H1 (cell line): Measurements from ENCODE around the gene PLPPR2. TPM values are rescaled to one million over a fixed set of nuclear protein-coding genes. Genes with fewer than 3 reads are reported as not detected.

ENCODE experiments used
- CTCF ChIA-PET: fragments of 300-600 bp; sonication (Branson Sonifier 250); formaldehyde crosslinking; loops from one replicate; lab custom pipeline; 2021; ENCODE audit not compliant: partially characterized antibody; lab: Charles Lee
- POLR2A ChIA-PET: fragments of 300-600 bp; sonication (Branson Sonifier 250); formaldehyde crosslinking; loops from one replicate; lab custom pipeline; 2021; ENCODE audit warnings: inconsistent platforms; ENCODE audit not compliant: partially characterized antibody; lab: Charles Lee
- DNase-seq, 2 experiments: peaks; one replicate each; pipeline versions ENCODE4 v3.0.0 to v3.0.0-alpha.2; 2010 to 2022; ENCODE audit warnings: low spot score in 2 of 2, low read depth in 1 of 2, mixed read lengths in 1 of 2
- FAIRE-seq: peaks from 2 replicates; lab custom pipeline; 2011; peaks lifted over from hg19 to GRCh38; lab: Jason Lieb, UNC
- H2AFZ ChIP-seq: 2 replicates; pipeline ENCODE4 v1.8.1; 2012; ENCODE audit warnings: low read length, inconsistent platforms
- H2AK5ac ChIP-seq: 2 replicates; pipeline ENCODE4 v1.6.1; 2013; ENCODE audit warnings: low read depth, low read length
- H2BK120ac ChIP-seq: replicated peaks from 2 replicates; pipeline ENCODE3; 2013; ENCODE audit warnings: low read depth, low read length, inconsistent platforms
- H2BK12ac ChIP-seq: 2 replicates; pipeline ENCODE4 v1.6.1; 2013; ENCODE audit warnings: low read depth, low read length
- H2BK15ac ChIP-seq: 2 replicates; pipeline ENCODE4 v1.6.1; 2013; ENCODE audit warnings: low read length
- H2BK20ac ChIP-seq: 2 replicates; pipeline ENCODE4 v1.6.1; 2013; ENCODE audit warnings: low read length
- H2BK5ac ChIP-seq: 2 replicates; pipeline ENCODE4 v1.6.1; 2013; ENCODE audit warnings: low read depth, low read length
- H3K14ac ChIP-seq: 2 replicates; pipeline ENCODE4 v1.6.1; 2013; ENCODE audit warnings: inconsistent platforms; ENCODE audit not compliant: insufficient read length
- H3K18ac ChIP-seq: 2 replicates; pipeline ENCODE4 v1.6.1; 2013; ENCODE audit warnings: low read length; ENCODE audit errors: extremely low read depth
- H3K23ac ChIP-seq: 2 replicates; pipeline ENCODE4 v1.6.1; 2013; ENCODE audit warnings: inconsistent platforms; ENCODE audit not compliant: insufficient read length
- H3K23me2 ChIP-seq: 2 replicates; pipeline ENCODE4 v1.6.1; 2013; ENCODE audit warnings: low read depth, low read length
- H3K27ac ChIP-seq: 2 replicates; pipeline ENCODE4 v1.6.1; 2011; ENCODE audit warnings: low read depth, low read length, inconsistent platforms
- H3K27me3 ChIP-seq, 4 experiments: replicated peaks in 1 of 4; 1 replicate in 1 of 4; 2 replicates in 3 of 4; pipeline versions ENCODE4 v1.6.1 to v1.8.1; 2011 to 2013; ENCODE audit warnings: low read length in 3 of 4, mild to moderate bottlenecking in 3 of 4, inconsistent platforms in 2 of 4, mixed read lengths in 2 of 4, moderate library complexity in 1 of 4; ENCODE audit not compliant: control insufficient read depth in 3 of 4, insufficient read depth in 3 of 4; ENCODE audit errors: extremely low read depth in 1 of 4
- H3K36me3 ChIP-seq, 4 experiments: 2 replicates each; pipeline versions ENCODE4 v1.6.1 to v1.8.1; 2011 to 2013; ENCODE audit warnings: mild to moderate bottlenecking in 4 of 4, low read length in 3 of 4, moderate library complexity in 2 of 4, control low read depth in 1 of 4, inconsistent platforms in 1 of 4; ENCODE audit not compliant: insufficient read depth in 4 of 4, control insufficient read depth in 2 of 4
- H3K4ac ChIP-seq: replicated peaks from 2 replicates; pipeline ENCODE3; 2013; ENCODE audit warnings: low read length, low read depth, mixed read lengths, inconsistent platforms; ENCODE audit not compliant: insufficient read length
- H3K4me1 ChIP-seq, 4 experiments: replicated peaks in 1 of 4; 1 replicate in 1 of 4; 2 replicates in 3 of 4; pipeline versions ENCODE4 v1.6.1 to v1.8.1; 2011 to 2013; ENCODE audit warnings: low read length in 3 of 4, inconsistent platforms in 2 of 4, mixed read lengths in 1 of 4; ENCODE audit not compliant: insufficient read depth in 4 of 4, control insufficient read depth in 3 of 4
- H3K4me2 ChIP-seq, 2 experiments: 2 replicates each; pipeline versions ENCODE4 v1.6.1 to v1.8.1; 2011 to 2013; ENCODE audit warnings: low read depth in 2 of 2, low read length in 2 of 2, control low read depth in 1 of 2, inconsistent platforms in 1 of 2, mild to moderate bottlenecking in 1 of 2; ENCODE audit not compliant: insufficient read depth in 1 of 2
- H3K4me3 ChIP-seq, 4 experiments: fragments of 200-600, 300-600 bp in 1 of 4; sonication (generic), shearing (Covaris generic), sonication (Bioruptor Twin) in 1 of 4; 2 replicates each; pipeline versions ENCODE4 v1.5.1 to v1.8.1; 2011 to 2016; ENCODE audit warnings: low read length in 4 of 4, low read depth in 3 of 4, control low read depth in 2 of 4, inconsistent platforms in 2 of 4, mild to moderate bottlenecking in 2 of 4, mixed read lengths in 1 of 4, moderate library complexity in 1 of 4; ENCODE audit not compliant: insufficient read depth in 2 of 4; ENCODE audit errors: extremely low read depth in 1 of 4
- H3K56ac ChIP-seq: replicated peaks from 2 replicates; pipeline ENCODE3; 2013; ENCODE audit warnings: low read depth, mild to moderate bottlenecking, mixed read lengths, low read length, inconsistent platforms; ENCODE audit not compliant: insufficient read length
- H3K79me1 ChIP-seq: 2 replicates; pipeline ENCODE4 v1.6.1; 2013; ENCODE audit warnings: low read depth, low read length, control low read depth
- H3K79me2 ChIP-seq, 2 experiments: 2 replicates each; pipeline versions ENCODE4 v1.6.1 to v1.8.1; 2012 to 2013; ENCODE audit warnings: low read length in 2 of 2, mild to moderate bottlenecking in 2 of 2, inconsistent platforms in 1 of 2; ENCODE audit not compliant: insufficient read depth in 2 of 2, control insufficient read depth in 1 of 2
- H3K9ac ChIP-seq, 4 experiments: replicated peaks in 1 of 4; 1 replicate in 1 of 4; 2 replicates in 3 of 4; pipeline versions ENCODE4 v1.6.1 to v1.8.1; 2011 to 2013; ENCODE audit warnings: low read depth in 3 of 4, low read length in 3 of 4, control low read depth in 2 of 4, mild to moderate bottlenecking in 2 of 4, moderate library complexity in 2 of 4, inconsistent platforms in 1 of 4; ENCODE audit errors: extremely low read depth in 1 of 4
- H3K9me3 ChIP-seq, 2 experiments: 2 replicates each; pipeline versions ENCODE4 v1.6.1 to v1.8.1; 2012 to 2013; ENCODE audit warnings: mild to moderate bottlenecking in 2 of 2, moderate library complexity in 2 of 2, control low read depth in 1 of 2, inconsistent platforms in 1 of 2, low read depth in 1 of 2, low read length in 1 of 2, mixed read lengths in 1 of 2; ENCODE audit not compliant: insufficient read depth in 2 of 2
- H4K20me1 ChIP-seq, 2 experiments: replicated peaks in 1 of 2; 2 replicates each; pipeline versions ENCODE3 to v1.8.1; 2011 to 2013; ENCODE audit warnings: inconsistent platforms in 2 of 2, low read length in 2 of 2, mild to moderate bottlenecking in 1 of 2; ENCODE audit not compliant: insufficient read depth in 2 of 2, control insufficient read depth in 1 of 2
- H4K5ac ChIP-seq: 2 replicates; pipeline ENCODE4 v1.6.1; 2013; ENCODE audit warnings: low read length, low read depth, mixed read lengths, inconsistent platforms; ENCODE audit not compliant: insufficient read length
- H4K8ac ChIP-seq: 2 replicates; pipeline ENCODE4 v1.8.0; 2013; ENCODE audit warnings: mild to moderate bottlenecking, moderate library complexity, low read length, inconsistent platforms; ENCODE audit not compliant: insufficient read depth; ENCODE audit errors: extremely low read depth
- H4K91ac ChIP-seq: replicated peaks from 2 replicates; pipeline ENCODE3; 2013; ENCODE audit warnings: low read length, mixed read lengths, inconsistent platforms; ENCODE audit not compliant: insufficient read length
- BACH1 ChIP-seq: IDR thresholded peaks from 2 replicates; pipeline ENCODE4 v1.6.1; 2012; ENCODE audit warnings: low read length, improper control_type of control experiment
- CTCF ChIP-seq, 3 experiments: IDR thresholded peaks; 1 replicate in 2 of 3; 2 replicates in 1 of 3; pipeline versions ENCODE4 v1.5.1 to v1.6.1; 2011; ENCODE audit warnings: low read length in 3 of 3, mild to moderate bottlenecking in 3 of 3, inconsistent platforms in 2 of 3, low read depth in 1 of 3, moderate library complexity in 1 of 3; ENCODE audit not compliant: insufficient read depth in 1 of 3; ENCODE audit errors: control extremely low read depth in 1 of 3
- EP300 ChIP-seq, 2 experiments: IDR thresholded peaks; 1 replicate in 1 of 2; 2 replicates in 1 of 2; pipeline ENCODE4 v1.6.1; 2011 to 2012; ENCODE audit warnings: low read depth in 2 of 2, low read length in 2 of 2, mild to moderate bottlenecking in 2 of 2, borderline replicate concordance in 1 of 2, inconsistent platforms in 1 of 2, moderate library complexity in 1 of 2
- FOSL1 ChIP-seq: IDR thresholded peaks from 2 replicates; pipeline ENCODE4 v1.6.1; 2011; ENCODE audit warnings: mild to moderate bottlenecking, low read depth, low read length, moderate library complexity; ENCODE audit not compliant: insufficient read depth
- JUND ChIP-seq: IDR thresholded peaks from 2 replicates; pipeline ENCODE4 v1.6.1; 2011; ENCODE audit warnings: mild to moderate bottlenecking, improper control_type of control experiment, low read length
- KDM5A ChIP-seq: fragments of 200-600 bp; IDR thresholded peaks from 2 replicates; pipeline ENCODE4 v1.7.1; 2012; ENCODE audit warnings: mild to moderate bottlenecking, low read length, inconsistent platforms, mixed read lengths
- MAX ChIP-seq: IDR thresholded peaks from 2 replicates; pipeline ENCODE4 v1.6.1; 2012; ENCODE audit warnings: inconsistent platforms
- SIN3A ChIP-seq, 2 experiments: IDR thresholded peaks in 1 of 2; conservative IDR thresholded peaks in 1 of 2; 2 replicates each; pipeline ENCODE4 v1.6.1; 2011 to 2012; ENCODE audit warnings: low read length in 2 of 2, improper control_type of control experiment in 1 of 2, low read depth in 1 of 2, mild to moderate bottlenecking in 1 of 2
- SIRT6 ChIP-seq: IDR thresholded peaks from one replicate; pipeline ENCODE4 v1.7.1; 2012; ENCODE audit warnings: low read length, inconsistent platforms
- SP1 ChIP-seq: IDR thresholded peaks from 2 replicates; pipeline ENCODE4 v1.6.1; 2011; ENCODE audit warnings: low read depth, low read length
- WGBS, 2 experiments: shearing (Covaris generic) in 1 of 2; methylation state at CpG; one replicate each; pipeline versions ENCODE4 v1.1.6 to v1.1.7; 2013 to 2015; ENCODE audit warnings: low lambda C conversion rate in 2 of 2, mixed read lengths in 2 of 2, inconsistent platforms in 1 of 2, low coverage in 1 of 2, missing lambda C conversion rate in 1 of 2; ENCODE audit not compliant: insufficient replicate concordance in 2 of 2, insufficient coverage in 1 of 2, insufficient read length in 1 of 2; ENCODE audit errors: extremely low coverage in 1 of 2, missing lambda C conversion rate in 1 of 2; 5-methylcytosine and 5-hydroxymethylcytosine counted together
- polyA plus RNA-seq, 7 experiments: library from polyadenylated mRNA; depleted of rRNA in 3 of 7; stranded (reverse) in 5 of 7; unstranded in 2 of 7; fragments of >200 nt in 5 of 7; fragments of 200-250 nt in 2 of 7; gene quantifications; 1 replicate in 5 of 7; 2 replicates in 1 of 7; 4 replicates in 1 of 7; pipeline versions ENCODE4 v1.2.1 to v1.2.3, GENCODE V29; 2011 to 2013; ENCODE audit warnings: missing spikeins in 2 of 7, mixed read lengths in 2 of 7
- total RNA-seq: library from RNA; stranded (reverse); fragmentation: NEBNext Ultra II Directional; extraction: Animal tissue kit (Norgen Biotek cat#: 25700); gene quantifications from 2 replicates; pipeline ENCODE4 v1.2.1, GENCODE V29; 2021

Gene PLPPR2
- total and polyA plus RNA-seq, 2 of the 8 experiments (the other 6 are each of a cell fraction or from before 2014, with no cell fraction given) = 7.2 to 11.7 TPM

- peaks cover 10% of the 10 kb centered on the region; the same call in 1 of the 2 replicates for H3K23me2 ChIP-seq
- no peak overlapping the region for H3K18ac ChIP-seq
- H3K36me3 ChIP-seq = peaks cover 0 to 3% (median 0%) of the 10 kb centered on the region in 4 experiments; a peak in 1 of 8 replicates
- H3K9ac ChIP-seq = no peak overlapping the region
- H3K14ac ChIP-seq = no peak overlapping the region
- H3K4me2 ChIP-seq = no peak overlapping the region
- no peaks in the 10 kb centered on the region for H3K9me3 ChIP-seq
- H2BK5ac ChIP-seq = no peak overlapping the region
- H3K4me1 ChIP-seq = peaks cover 0 to 7% (median 5%) of the 10 kb centered on the region in 4 experiments
- H2AFZ ChIP-seq = no peak overlapping the region
- H3K23ac ChIP-seq = no peak overlapping the region
- H3K56ac ChIP-seq = no peak overlapping the region
- H2BK12ac ChIP-seq = no peak overlapping the region
- H3K79me1 ChIP-seq = no peaks in the 10 kb centered on the region
- peaks cover 0 to 4% (median 2%) of the 10 kb centered on the region in 4 experiments; a peak in 3 of 7 replicates for H3K27me3 ChIP-seq
- H3K27ac ChIP-seq = no peak overlapping the region
- DNase-seq (no peak), FAIRE-seq (no peak)
- no peak overlapping the region for H3K4me3 ChIP-seq
- H3K4ac ChIP-seq = no peak overlapping the region
- H4K8ac ChIP-seq = no peak overlapping the region
- peaks cover 0 to 3% of the 10 kb centered on the region in 2 experiments for H4K20me1 ChIP-seq
- ChIA-PET CTCF (interaction anchor here (0.8 to 7.0 kb wide), 2 partner anchors 17 to 87 kb away, joined by 3 to 49 read pairs; partner anchors contain the start of gene EPOR), POLR2A (interaction anchor here (2.5 kb wide), 1 partner anchor 9 kb away, joined by 12 read pairs; the partner anchor contains the start of gene SWSAP1)
- no peak overlapping the region for H2BK15ac ChIP-seq
- H3K79me2 ChIP-seq = no peaks in the 10 kb centered on the region
- H2BK20ac ChIP-seq = no peak overlapping the region
- H2BK120ac ChIP-seq = no peak overlapping the region
- H2AK5ac ChIP-seq = no peak overlapping the region
- WGBS, 2 experiments = 92% methylated on average over 7 of the region's 7 CpGs; no CpG with 5 or more reads in 1 of the 2 experiments
- no peak overlapping the region for H4K5ac ChIP-seq
- no peak overlapping the region for H4K91ac ChIP-seq
- TF ChIP-seq FOSL1 = no peak
- TF ChIP-seq SIN3A (conservative IDR thresholded peaks at IDR 0.05 in 1 of 2, IDR thresholded peaks at IDR 0.05 in 1 of 2; ENCODE audit: low read depth in 1 of 2, low read length in 2 of 2) = no peak
- no peak for TF ChIP-seq MAX
- TF ChIP-seq SP1 = no peak
- TF ChIP-seq EP300 (IDR thresholded peaks at IDR 0.05; ENCODE audit: borderline replicate concordance in 1 of 2, low read depth in 2 of 2, low read length in 2 of 2) = no peak
- no peak for TF ChIP-seq SIRT6
- no peak for TF ChIP-seq BACH1
- TF ChIP-seq JUND = no peak
- no peak for TF ChIP-seq CTCF (IDR thresholded peaks at IDR 0.05; ENCODE audit: control extremely low read depth in 1 of 3, insufficient read depth in 1 of 3, low read depth in 1 of 3, low read length in 3 of 3)
- TF ChIP-seq KDM5A = no peak
These were observed 10.4 kb downstream of the PLPPR2 start for GRCh38 chr19:11365557-11366117.
